Measurements from ENCODE around the gene TNRC18.
A peak's percentile ranks its signal among the peaks of the same experiment; 100 is the strongest.

TNRC18 gene

GRCh38 chr7:5453566-5454075 lies 30.0 kb upstream of the TNRC18 start:
- DNase-seq, result no peak
- in situ Hi-C loops (cut with HindIII; ENCODE audit: low pct_ligation_motif_present, low pct_unique_long_range_greater_than_20kb, low sequenced_read_pairs), result no loop called here

GRCh38 chr7:5452937-5453540 lies 29.4 kb upstream of the TNRC18 start:
- in situ Hi-C loops (cut with HindIII; ENCODE audit: low pct_ligation_motif_present, low pct_unique_long_range_greater_than_20kb, low sequenced_read_pairs), result no loop called here
- no peak for DNase-seq

- no peak for DNase-seq
- in situ Hi-C loops (cut with HindIII; ENCODE audit: low pct_ligation_motif_present, low pct_unique_long_range_greater_than_20kb, low sequenced_read_pairs), result no loop called here
Measured at GRCh38 chr7:5452470-5452899, 28.9 kb upstream of the TNRC18 start.

GRCh38 chr7:5451391-5451790 lies 27.8 kb upstream of the TNRC18 start:
- in situ Hi-C loops (cut with HindIII; ENCODE audit: low pct_ligation_motif_present, low pct_unique_long_range_greater_than_20kb, low sequenced_read_pairs), result no loop called here

GRCh38 chr7:5450549-5451327 lies 27.1 kb upstream of the TNRC18 start:
- in situ Hi-C loops (cut with HindIII; ENCODE audit: low pct_ligation_motif_present, low pct_unique_long_range_greater_than_20kb, low sequenced_read_pairs), result no loop called here
- peak; percentile 56 for DNase-seq

More at GRCh38 chr7:5451391-5451790, 27.8 kb upstream of the TNRC18 start:
- DNase-seq, result no peak

GRCh38 chr7:5448378-5449037 lies 24.9 kb upstream of the TNRC18 start:
- DNase-seq, result no peak
- in situ Hi-C loops (cut with HindIII; ENCODE audit: low pct_ligation_motif_present, low pct_unique_long_range_greater_than_20kb, low sequenced_read_pairs), result no loop called here

- DNase-seq, result no peak
- in situ Hi-C loops (cut with HindIII; ENCODE audit: low pct_ligation_motif_present, low pct_unique_long_range_greater_than_20kb, low sequenced_read_pairs), result no loop called here
Measured at GRCh38 chr7:5445981-5446594, 22.5 kb upstream of the TNRC18 start.

- no peak for DNase-seq
- in situ Hi-C loops (cut with HindIII; ENCODE audit: low pct_ligation_motif_present, low pct_unique_long_range_greater_than_20kb, low sequenced_read_pairs), result no loop called here
Measured at GRCh38 chr7:5443678-5444077, 20.0 kb upstream of the TNRC18 start.

- DNase-seq, result no peak
Measured at GRCh38 chr7:5442757-5443305, 19.2 kb upstream of the TNRC18 start.

GRCh38 chr7:5441840-5442503 lies 18.3 kb upstream of the TNRC18 start:
- DNase-seq, result no peak
- in situ Hi-C loops (cut with HindIII; ENCODE audit: low pct_ligation_motif_present, low pct_unique_long_range_greater_than_20kb, low sequenced_read_pairs), result no loop called here

More at GRCh38 chr7:5442757-5443305, 19.2 kb upstream of the TNRC18 start:
- in situ Hi-C loops (cut with HindIII; ENCODE audit: low pct_ligation_motif_present, low pct_unique_long_range_greater_than_20kb, low sequenced_read_pairs), result no loop called here

- in situ Hi-C loops (cut with HindIII; ENCODE audit: low pct_ligation_motif_present, low pct_unique_long_range_greater_than_20kb, low sequenced_read_pairs), result no loop called here
- no peak for DNase-seq
Measured at GRCh38 chr7:5439572-5440496, 16.2 kb upstream of the TNRC18 start.

- no peak for DNase-seq
- in situ Hi-C loops (cut with HindIII; ENCODE audit: low pct_ligation_motif_present, low pct_unique_long_range_greater_than_20kb, low sequenced_read_pairs), result no loop called here
Measured at GRCh38 chr7:5439209-5439571, 15.6 kb upstream of the TNRC18 start.

- no peak for DNase-seq
- in situ Hi-C loops (cut with HindIII; ENCODE audit: low pct_ligation_motif_present, low pct_unique_long_range_greater_than_20kb, low sequenced_read_pairs), result no loop called here
Measured at GRCh38 chr7:5437987-5438386, 14.4 kb upstream of the TNRC18 start.

- no peak for DNase-seq
- in situ Hi-C loops (cut with HindIII; ENCODE audit: low pct_ligation_motif_present, low pct_unique_long_range_greater_than_20kb, low sequenced_read_pairs), result no loop called here
Measured at GRCh38 chr7:5437348-5437892, 13.8 kb upstream of the TNRC18 start.

- DNase-seq, result no peak
- in situ Hi-C loops (cut with HindIII; ENCODE audit: low pct_ligation_motif_present, low pct_unique_long_range_greater_than_20kb, low sequenced_read_pairs), result no loop called here
Measured at GRCh38 chr7:5436003-5436678, 12.5 kb upstream of the TNRC18 start.

GRCh38 chr7:5435291-5436002 lies 11.8 kb upstream of the TNRC18 start:
- DNase-seq, result no peak
- in situ Hi-C loops (cut with HindIII; ENCODE audit: low pct_ligation_motif_present, low pct_unique_long_range_greater_than_20kb, low sequenced_read_pairs), result no loop called here
